GM21786 (cell line): ENCODE measurements around the gene ZC3H12D.
"Not testable (repeated sequence)": the region's sequence is repeated elsewhere in the genome, so short reads cannot be mapped to it uniquely, and the experiment has no call there.

ENCODE experiments used
- ATAC-seq: cut with Tn5 transposase; IDR thresholded peaks from one replicate; pipeline ENCODE4 v1.9.1; 2021; ENCODE audit not compliant: unreplicated experiment

Gene ZC3H12D

DNA sequence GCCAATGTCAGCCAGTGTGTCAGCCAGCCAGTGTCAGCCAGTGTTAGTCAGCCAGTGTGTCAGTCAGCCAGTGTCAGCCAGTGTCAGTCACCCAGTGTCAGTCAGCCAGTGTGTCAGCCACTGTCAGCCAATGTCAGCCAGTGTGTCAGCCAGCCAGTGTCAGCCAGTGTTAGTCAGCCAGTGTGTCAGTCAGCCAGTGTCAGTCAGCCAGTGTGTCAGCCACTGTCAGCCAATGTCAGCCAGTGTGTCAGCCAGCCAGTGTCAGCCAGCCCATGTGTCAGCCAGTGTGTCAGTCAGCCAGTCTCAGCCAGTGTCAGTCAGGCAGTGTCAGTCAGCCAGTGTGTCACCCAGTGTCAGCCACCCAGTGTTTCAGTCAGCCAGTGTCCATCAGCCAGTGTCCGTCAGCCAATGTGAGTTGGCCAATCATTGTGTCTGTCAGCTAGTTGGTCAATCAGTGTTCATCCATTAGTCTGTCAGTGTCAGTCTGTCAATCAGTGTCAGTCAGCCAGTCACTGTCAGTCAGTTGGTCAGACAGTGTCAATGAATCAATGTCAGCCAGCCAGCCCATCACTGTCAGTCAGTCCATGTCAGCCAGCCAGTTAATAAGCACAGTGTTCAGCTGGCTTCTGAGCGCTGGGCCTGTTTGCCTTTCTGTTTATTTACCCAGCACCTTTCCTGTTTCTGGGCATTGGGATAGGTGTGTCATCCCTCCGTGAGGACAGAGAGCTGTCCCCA is 40.3 kb downstream of the ZC3H12D start:
- ATAC-seq: not testable (repeated sequence)

- ATAC-seq: no peak
Measured at GRCh38 chr6:149443411-149444181, 41.2 kb downstream of the ZC3H12D start.

DNA sequence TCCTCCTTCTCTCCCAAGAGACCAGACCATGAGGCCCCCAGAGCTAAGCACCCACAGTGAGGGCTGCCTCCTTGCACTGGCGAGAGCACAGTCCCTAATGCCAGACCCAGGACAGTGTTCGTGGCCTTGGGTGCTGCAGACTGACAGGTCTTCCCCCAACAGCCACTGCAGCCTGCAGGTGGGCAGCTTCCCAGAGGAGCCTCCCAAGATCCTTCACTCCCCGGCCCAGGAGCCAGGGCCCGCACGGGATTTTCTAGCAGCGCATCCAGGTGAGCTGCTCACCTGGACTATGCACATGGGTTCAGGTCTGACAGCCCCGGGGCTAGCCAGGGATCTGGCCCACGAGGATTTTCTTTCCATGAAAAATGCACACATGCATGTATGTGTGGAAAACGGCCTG is 43.1 kb downstream of the ZC3H12D start:
- no peak for ATAC-seq

DNA sequence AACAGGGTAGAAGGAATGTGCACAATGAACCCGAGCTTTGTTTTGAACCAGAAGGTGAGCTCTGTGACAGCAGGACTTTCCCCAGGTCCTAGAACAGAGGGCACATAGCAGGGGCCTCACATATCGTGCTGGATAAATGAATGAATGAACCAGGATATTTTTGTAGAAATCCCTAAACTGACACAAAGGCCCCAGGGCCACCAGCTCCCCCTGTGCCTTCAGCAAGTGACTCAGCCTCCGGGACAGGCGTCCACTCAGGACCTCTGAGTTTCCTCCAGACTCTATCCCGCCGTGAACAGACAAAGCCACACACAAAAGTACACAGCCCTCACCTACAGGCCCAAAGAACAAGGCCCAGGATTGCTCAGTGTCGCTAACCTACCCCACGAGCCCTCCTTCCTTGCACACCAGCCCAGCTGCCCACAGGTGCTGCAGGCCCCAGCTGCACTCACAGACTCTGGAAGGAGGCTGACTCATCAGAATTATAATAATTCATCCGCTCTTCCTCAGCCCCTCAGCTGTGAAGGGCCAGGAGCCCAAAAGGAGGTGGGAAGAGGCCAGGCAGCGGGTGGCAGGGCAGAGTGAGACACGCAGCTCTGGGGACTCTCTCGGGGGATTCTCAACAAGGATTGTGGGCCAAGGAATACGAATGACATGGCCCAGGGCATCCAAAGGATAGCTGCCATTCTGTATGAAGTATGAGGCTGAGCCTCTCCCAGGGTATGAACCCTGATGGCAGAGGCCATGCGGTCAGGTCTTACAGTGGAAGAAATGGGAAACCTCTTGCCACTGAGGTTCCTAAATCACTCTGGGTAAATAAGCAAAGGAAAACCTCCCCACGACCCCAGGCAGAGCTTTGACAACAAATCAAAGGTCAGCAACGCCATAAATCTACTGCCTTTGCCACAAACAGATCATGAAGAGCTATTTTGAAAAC is 43.8 kb downstream of the ZC3H12D start:
- ATAC-seq: no peak

- ATAC-seq: no peak
Measured at GRCh38 chr6:149439626-149440025, 45.2 kb downstream of the ZC3H12D start.

GRCh38 chr6:149438855-149439254 is 46.0 kb downstream of the ZC3H12D start:
- peak; percentile 80 for ATAC-seq

DNA sequence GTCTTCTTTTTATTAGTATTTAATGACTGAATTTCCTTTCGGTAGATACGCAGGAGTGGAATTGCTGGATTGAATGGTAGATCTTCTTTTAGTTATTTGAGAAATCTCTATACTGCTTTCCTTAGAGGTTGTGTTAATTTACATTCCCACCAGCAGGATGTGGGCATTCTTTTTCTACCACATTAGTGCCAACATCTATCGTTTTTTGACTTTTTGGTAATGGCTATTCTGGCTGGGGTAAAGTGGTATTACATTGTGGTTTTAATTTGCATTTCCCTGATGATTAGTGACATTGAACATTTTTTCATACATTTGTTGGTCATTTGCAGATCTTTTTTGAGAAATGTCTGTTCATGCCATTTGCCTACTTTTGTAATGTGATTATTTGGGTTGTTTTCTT is 47.6 kb downstream of the ZC3H12D start:
- no peak for ATAC-seq

- no peak for ATAC-seq
Measured at GRCh38 chr6:149436647-149437046, 48.2 kb downstream of the ZC3H12D start.

GRCh38 chr6:149435919-149436586 is 48.8 kb downstream of the ZC3H12D start:
- no peak for ATAC-seq

- ATAC-seq: no peak
Measured at GRCh38 chr6:149433881-149434280, 50.9 kb downstream of the ZC3H12D start.

DNA sequence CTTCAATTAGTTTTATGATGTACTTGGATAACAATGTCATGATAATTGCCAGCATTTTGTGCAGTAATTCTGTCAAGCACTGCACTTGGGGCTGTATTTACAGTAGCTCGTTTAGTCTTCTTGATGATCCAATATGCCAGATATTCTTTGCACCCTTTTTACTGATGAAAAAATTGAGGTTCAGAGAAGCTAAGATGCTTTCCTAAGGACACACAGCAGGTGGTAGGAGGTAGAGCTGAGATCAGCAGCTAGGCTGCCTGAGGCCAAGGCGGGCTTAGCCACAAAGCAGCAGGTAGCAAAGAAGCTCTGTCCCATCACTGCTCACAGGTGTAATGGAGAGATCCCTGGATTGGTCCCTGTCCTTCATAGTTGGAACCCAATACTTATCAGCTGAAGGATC is 51.4 kb downstream of the ZC3H12D start:
- ATAC-seq: no peak

- peak; percentile 94 for ATAC-seq
Measured at GRCh38 chr6:149431905-149432775, 52.7 kb downstream of the ZC3H12D start.

GRCh38 chr6:149429427-149430360 is 55.1 kb downstream of the ZC3H12D start:
- no peak for ATAC-seq

GRCh38 chr6:149428606-149429005 is 56.2 kb downstream of the ZC3H12D start:
- no peak for ATAC-seq

DNA sequence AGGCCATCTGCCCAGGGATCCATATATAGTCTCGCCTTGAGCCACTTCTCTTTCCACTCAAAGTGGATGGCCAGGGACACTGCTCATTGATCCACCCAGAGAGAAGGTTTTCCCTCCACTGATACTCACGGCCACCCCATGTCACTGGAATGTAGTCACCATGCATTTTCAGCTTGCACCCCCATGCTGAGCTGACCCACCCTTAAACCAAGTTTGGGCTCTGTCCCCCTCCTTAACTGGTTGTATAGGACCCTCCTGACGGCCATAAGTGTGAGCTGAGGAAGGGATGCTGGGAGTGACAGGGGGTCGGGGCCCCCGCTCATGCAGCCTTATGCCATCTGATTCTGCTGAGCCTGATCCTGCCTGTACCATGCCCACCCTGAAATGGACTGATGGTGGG is 59.1 kb downstream of the ZC3H12D start:
- ATAC-seq: no peak

GRCh38 chr6:149425224-149425623 is 59.6 kb downstream of the ZC3H12D start:
- no peak for ATAC-seq

GRCh38 chr6:149423964-149424440 is 60.8 kb downstream of the ZC3H12D start:
- ATAC-seq: no peak

GRCh38 chr6:149422581-149422980 is 62.2 kb downstream of the ZC3H12D start:
- no peak for ATAC-seq

- ATAC-seq: no peak
Measured at GRCh38 chr6:149421132-149421531, 63.7 kb downstream of the ZC3H12D start.
